Prostate gland (tissue), 2 donors: ENCODE results near the gene DAAM1.

Experiments
- POLR2A ChIP-seq: fragments of 450-650 bp; IDR thresholded peaks from one replicate; pipeline ENCODE4 v1.6.1; 2016; ENCODE audit warnings: antibody characterized with exemption, mild to moderate bottlenecking
- POLR2AphosphoS5 ChIP-seq: sonication (generic); formaldehyde crosslinking; IDR thresholded peaks from one replicate; pipeline ENCODE4 v1.6.1; 2017; ENCODE audit warnings: antibody characterized with exemption
- TF ChIP-seq, protein P1 (sequence below), 4 experiments: fragments of 200-600 bp in 2 of 4; fragments of 450-650 bp in 2 of 4; sonication (generic) in 2 of 4; IDR thresholded peaks; 1 replicate in 3 of 4; 2 replicates in 1 of 4; pipeline ENCODE4 v1.5.1; 2016 to 2019; ENCODE audit warnings: antibody characterized with exemption in 4 of 4, mild to moderate bottlenecking in 2 of 4, moderate library complexity in 2 of 4

GRCh38 chr14:59254146-59254910 is 65.9 kb downstream of the DAAM1 start:
- TF ChIP-seq, protein P1, sequence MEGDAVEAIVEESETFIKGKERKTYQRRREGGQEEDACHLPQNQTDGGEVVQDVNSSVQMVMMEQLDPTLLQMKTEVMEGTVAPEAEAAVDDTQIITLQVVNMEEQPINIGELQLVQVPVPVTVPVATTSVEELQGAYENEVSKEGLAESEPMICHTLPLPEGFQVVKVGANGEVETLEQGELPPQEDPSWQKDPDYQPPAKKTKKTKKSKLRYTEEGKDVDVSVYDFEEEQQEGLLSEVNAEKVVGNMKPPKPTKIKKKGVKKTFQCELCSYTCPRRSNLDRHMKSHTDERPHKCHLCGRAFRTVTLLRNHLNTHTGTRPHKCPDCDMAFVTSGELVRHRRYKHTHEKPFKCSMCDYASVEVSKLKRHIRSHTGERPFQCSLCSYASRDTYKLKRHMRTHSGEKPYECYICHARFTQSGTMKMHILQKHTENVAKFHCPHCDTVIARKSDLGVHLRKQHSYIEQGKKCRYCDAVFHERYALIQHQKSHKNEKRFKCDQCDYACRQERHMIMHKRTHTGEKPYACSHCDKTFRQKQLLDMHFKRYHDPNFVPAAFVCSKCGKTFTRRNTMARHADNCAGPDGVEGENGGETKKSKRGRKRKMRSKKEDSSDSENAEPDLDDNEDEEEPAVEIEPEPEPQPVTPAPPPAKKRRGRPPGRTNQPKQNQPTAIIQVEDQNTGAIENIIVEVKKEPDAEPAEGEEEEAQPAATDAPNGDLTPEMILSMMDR (IDR thresholded peaks at IDR 0.05), result no peak
- TF ChIP-seq POLR2A (no peak), POLR2AphosphoS5 (peak; percentile 72)
